ENCODE measurements around the gene GRIK2. TPM values are rescaled to one million over a fixed set of nuclear protein-coding genes. Genes with fewer than 3 reads are reported as not detected.
"Not testable (repeated sequence)": the region's sequence is repeated elsewhere in the genome, so short reads cannot be mapped to it uniquely, and the experiment has no call there.

GRIK2 gene
- total RNA-seq, 2 donors from 2014 or later, result 5.0 to 12.6 TPM

GRCh38 chr6:102022803-102023202 lies 629.3 kb downstream of the GRIK2 start:
- no peak for ATAC-seq
- DNase-seq, result no peak
- intact Hi-C loops (cut with DNase I), result no loop called here

DNA sequence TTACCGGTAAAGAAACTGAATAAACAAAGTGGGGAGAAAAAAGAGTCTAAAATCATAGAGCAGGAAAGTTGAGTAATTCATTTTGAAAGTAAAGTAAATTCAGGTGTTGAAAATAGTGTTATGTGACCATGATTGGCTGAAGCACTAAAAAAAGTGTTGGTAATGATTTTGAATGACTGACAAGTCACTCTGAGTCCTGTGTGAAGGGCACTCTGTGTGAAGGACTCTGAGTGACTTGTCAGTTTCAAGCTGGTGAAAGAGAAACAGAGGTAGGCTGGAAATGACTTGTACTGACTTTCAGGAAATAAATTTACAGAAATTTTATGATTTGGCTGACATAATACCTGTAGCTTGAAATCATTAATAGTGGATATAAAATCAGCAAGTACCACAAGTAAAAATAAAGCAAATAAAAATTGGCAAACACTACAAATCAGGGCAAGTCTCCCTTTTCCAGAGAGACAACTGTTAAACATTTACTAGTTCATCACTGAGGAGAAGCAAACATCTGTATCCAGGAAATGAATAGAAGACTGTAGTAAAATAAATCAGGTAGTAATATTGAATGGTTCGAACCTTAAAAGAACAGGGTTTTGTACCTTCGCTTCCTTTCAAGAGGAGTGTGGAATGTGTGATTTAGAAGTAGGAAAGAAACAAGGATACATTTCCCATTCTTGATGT lies 630.6 kb downstream of the GRIK2 start:
- DNase-seq, result no peak
- intact Hi-C loops (cut with DNase I), result no loop called here
- no peak for ATAC-seq

- DNase-seq (no peak), ATAC-seq (no peak)
- intact Hi-C loops (cut with DNase I), result no loop called here
Measured at GRCh38 chr6:102026649-102027048, 633.1 kb downstream of the GRIK2 start.

DNA sequence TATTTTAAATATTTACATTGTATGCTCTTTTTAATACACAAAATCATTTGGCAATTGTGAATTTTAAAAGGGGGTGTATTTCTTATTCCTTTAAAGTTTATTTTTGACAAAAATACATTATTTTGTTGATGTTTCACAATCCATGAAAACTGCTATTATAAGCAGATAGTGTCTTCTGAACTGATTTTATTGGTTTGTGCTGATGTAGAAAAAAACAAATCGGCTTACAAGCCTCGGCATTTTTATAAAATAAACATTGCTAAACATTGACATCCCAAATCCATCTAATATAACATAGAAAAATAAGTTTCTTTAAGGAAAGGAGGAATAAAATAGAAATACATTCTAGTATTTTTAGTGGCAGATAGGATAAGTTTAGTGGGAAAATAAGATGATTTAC lies 634.7 kb downstream of the GRIK2 start:
- ATAC-seq (no peak), DNase-seq (no peak)
- intact Hi-C loops (cut with DNase I), result no loop called here

DNA sequence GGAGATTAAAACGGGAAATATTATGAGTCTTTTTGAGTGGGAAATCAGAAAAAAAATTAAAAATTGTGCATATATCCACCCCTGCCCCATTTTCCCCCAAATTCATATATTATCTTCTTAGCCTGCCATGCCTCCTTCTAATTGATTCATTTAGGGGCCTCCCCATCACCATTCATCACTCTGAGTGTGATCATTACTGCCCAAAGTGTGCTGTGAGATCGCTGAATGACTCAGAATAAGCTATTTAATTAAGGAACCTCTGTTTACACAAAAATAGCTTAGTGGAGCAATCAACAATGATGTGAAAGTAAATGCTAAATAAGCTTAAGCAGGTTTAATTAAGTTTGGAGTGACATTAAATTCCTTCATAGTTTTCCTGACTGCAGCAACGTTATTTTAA lies 645.5 kb downstream of the GRIK2 start:
- no peak for DNase-seq
- ATAC-seq, result no peak
- intact Hi-C loops (cut with DNase I), result no loop called here

- ATAC-seq, result no peak
- DNase-seq, result no peak
- intact Hi-C loops (cut with DNase I), result no loop called here
Measured at GRCh38 chr6:102039441-102039840, 645.9 kb downstream of the GRIK2 start.

DNA sequence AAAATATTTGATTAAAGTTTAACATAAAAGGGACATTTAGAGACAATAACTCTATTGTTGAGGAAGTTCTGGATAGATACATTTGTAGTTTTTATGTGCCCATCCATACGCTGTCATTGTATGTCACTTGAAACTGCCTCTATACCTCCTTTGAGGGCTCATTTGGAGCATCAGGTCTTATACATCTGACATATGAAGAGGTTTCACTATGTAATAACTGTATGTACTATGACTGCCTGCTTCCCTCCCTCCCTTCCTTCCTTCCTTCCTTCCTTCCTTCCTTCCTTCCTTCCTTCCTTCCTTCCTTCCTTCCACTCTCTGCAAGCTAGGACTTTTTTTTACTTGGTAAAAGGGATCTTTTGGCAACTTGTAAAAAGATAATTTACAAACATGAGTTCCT lies 657.5 kb downstream of the GRIK2 start:
- no peak for DNase-seq
- intact Hi-C loops (cut with DNase I), result no loop called here
- no peak for ATAC-seq

DNA sequence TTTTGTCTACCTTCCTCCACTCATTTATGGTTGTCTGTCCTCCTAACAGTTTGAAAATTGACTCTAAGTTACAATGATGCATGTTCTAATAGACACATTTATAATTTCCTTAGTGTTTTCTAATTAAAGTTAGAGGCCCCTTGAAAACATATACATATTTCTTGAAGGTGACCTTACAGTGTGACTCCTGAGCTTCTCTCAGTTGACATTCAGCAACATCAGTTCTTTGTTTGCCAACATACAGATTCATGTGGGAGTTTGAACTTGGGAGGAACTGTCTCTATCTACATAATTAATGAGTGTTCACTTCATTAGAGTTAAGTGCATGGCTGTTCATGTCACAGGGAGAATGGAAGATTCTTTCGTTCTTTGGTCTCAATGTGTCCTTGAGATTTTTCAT lies 658.2 kb downstream of the GRIK2 start:
- ATAC-seq (no peak), DNase-seq (no peak)
- intact Hi-C loops (cut with DNase I), result no loop called here

DNA sequence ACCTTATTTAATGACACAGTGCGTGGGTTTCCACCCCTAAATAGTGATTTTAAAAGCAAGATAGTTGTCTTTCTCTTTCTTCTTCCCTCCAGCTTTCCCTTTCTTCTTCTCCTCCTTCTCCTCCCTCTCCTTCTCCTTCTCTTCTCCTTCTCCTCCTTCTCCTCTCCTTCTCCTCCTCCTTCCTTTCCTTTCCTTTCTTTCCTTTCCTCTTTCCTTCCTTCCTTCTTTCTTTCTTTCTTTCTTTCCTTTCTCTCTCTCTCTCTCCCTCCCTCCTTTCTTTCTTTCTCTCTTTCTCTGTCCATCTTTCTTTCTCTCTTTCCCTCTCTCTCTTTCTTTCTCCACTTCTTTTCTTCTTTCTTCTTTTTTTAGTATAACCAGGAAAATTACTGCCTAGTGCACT lies 670.6 kb downstream of the GRIK2 start:
- ATAC-seq (no peak), DNase-seq (no peak)
- intact Hi-C loops (cut with DNase I), result no loop called here

- DNase-seq (no peak), ATAC-seq (no peak)
- intact Hi-C loops (cut with DNase I), result no loop called here
Measured at GRCh38 chr6:102066301-102066700, 672.8 kb downstream of the GRIK2 start.

- intact Hi-C loops (cut with DNase I), result no loop called here
- DNase-seq (no peak), ATAC-seq (no peak)
Measured at GRCh38 chr6:102068349-102068929, 674.9 kb downstream of the GRIK2 start.

DNA sequence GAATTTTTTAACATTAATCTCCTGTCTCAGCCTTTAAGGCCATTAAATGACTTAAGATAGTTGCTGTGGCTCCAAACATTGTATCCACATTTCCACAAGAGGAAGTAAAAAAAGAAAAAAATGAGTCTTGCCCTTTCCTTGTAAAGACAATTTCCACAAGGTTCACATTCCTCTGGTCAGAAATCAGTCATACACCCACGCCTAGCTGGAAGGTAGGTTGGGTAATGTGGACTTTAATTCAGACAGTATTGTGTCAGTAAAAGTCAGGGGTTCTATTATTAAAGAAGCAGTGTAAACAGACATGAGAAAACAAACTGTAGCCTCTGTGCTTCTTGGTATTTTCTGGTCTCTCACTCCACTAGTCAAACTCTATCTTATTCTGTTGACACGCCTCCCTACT lies 682.0 kb downstream of the GRIK2 start:
- intact Hi-C loops (cut with DNase I), result no loop called here
- no peak for ATAC-seq

GRCh38 chr6:102085257-102085656 lies 691.7 kb downstream of the GRIK2 start:
- intact Hi-C loops (cut with DNase I), result no loop called here
- no peak for ATAC-seq
- no peak for DNase-seq

More for the DNA sequence above, 682.0 kb downstream of the GRIK2 start:
- no peak for DNase-seq

- ATAC-seq; intact Hi-C loops (cut with DNase I); DNase-seq: not testable (repeated sequence)
Measured at GRCh38 chr6:102088160-102088559, 694.7 kb downstream of the GRIK2 start.

GRCh38 chr6:102114402-102114801 lies 720.9 kb downstream of the GRIK2 start:
- intact Hi-C loops (cut with DNase I), result no loop called here
- no peak for ATAC-seq
- DNase-seq, result no peak

DNA sequence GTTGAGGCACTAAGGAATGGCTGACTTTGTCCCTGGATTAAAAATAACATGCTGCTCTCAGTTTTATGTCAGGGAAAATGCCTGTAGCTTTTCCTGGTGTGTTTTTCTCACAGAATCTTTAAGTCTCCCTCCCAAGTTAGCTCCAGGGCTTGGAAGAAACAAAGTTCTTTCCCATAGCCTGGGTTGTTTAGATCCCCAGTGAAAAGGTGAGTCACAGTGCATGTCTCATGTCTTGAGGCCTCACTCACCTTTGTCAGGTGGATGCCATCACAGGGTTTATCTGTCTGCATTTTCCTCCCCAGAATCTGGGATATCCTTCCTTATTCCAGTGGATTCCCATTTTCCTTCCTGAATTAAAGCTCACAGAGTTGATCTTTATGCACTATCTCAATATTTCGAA lies 722.4 kb downstream of the GRIK2 start:
- no peak for DNase-seq
- intact Hi-C loops (cut with DNase I), result no loop called here
- no peak for ATAC-seq

DNA sequence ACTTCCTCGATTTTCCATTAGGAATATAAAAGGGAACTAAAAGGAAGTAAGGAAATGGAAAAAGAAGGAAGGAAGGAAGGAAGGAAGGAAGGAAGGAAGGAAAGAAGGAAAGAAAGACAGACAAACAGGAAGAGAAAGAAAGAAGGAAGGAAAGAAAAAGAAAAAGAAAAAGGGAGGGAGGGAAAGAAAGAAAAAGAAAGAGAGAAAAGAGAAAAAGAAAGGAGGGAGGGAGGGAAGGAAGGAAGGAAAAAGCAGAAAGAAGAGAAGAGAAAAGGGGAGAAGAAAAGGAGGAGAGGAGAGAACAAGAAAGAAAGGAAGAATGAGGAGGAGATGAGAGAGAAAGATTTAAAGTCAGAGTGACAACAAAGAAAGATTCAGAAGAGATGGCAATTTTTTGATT lies 724.5 kb downstream of the GRIK2 start:
- intact Hi-C loops (cut with DNase I), result no loop called here
- DNase-seq, result no peak
- ATAC-seq, result no peak

Measured in left cardiac atrium (tissue), 4 donors.